ENCODE results near the gene HSPA12A. TPM values are rescaled to one million over a fixed set of nuclear protein-coding genes. Genes with fewer than 3 reads are reported as not detected.

Gene HSPA12A
- total RNA-seq, result 1.7 TPM
- polyA plus RNA-seq, result 4.4 TPM
- long read RNA-seq, donor 1, full-length matches to known transcripts, result 1 of 1 reads
- long read RNA-seq, donor 1, partial matches to known transcripts, result 0 of 1 reads
- long read RNA-seq, donor 1, other reads (novel, unspliced or antisense), result 0 of 1 reads
- long read RNA-seq, donor 2, result 0 reads
- long read RNA-seq, donor 3, result 0 reads
- long read RNA-seq, donor 4, result 0 reads
- long read RNA-seq, donor 5, full-length matches to known transcripts, result 1 of 1 reads
- long read RNA-seq, donor 5, partial matches to known transcripts, result 0 of 1 reads
- long read RNA-seq, donor 5, other reads (novel, unspliced or antisense), result 0 of 1 reads
- long read RNA-seq, donor 6, result 0 reads
- long read RNA-seq, donor 7, result 0 reads
- long read RNA-seq, donor 8, result 0 reads
- long read RNA-seq, donor 9, result 0 reads
- long read RNA-seq, donor 10, result 0 reads

- peak within 1 kb of the TSS; percentile 8 to 53 for H3K4me3 ChIP-seq (ENCODE audit: low read length in 2 of 2)
- peak within 1 kb of the TSS in 1 of 2 donors; percentile 60 for H3K27ac ChIP-seq (ENCODE audit: low read depth in 1 of 2, low read length in 1 of 2)
- WGBS, result 1% methylated on average over 114 of the region's 114 CpGs
- H3K27me3 ChIP-seq (ENCODE audit: control insufficient read depth in 2 of 2, insufficient read depth in 1 of 2, low read length in 1 of 2), result peaks cover 60 to 83% of the 10 kb centered on the region in 2 donors
- no peaks in the 10 kb centered on the region for H3K4me1 ChIP-seq (ENCODE audit: control insufficient read depth in 2 of 2, insufficient read depth in 2 of 2, low read length in 2 of 2)
- no peaks in the 10 kb centered on the region for H3K36me3 ChIP-seq (ENCODE audit: control insufficient read depth in 2 of 2, insufficient read depth in 2 of 2, low read length in 1 of 2)
- no peaks in the 10 kb centered on the region for H3K9me3 ChIP-seq (ENCODE audit: control insufficient read depth in 2 of 2, insufficient read depth in 1 of 2, low read length in 1 of 2)
- DNase-seq (ENCODE audit: low read depth in 6 of 9, low spot score in 9 of 9), result peak in 3 of 9 donors; percentile 10 to 34 (median 25)
Measured at GRCh38 chr10:116742367-116743265, at the start of gene HSPA12A. Gene HSPA12A (minus strand): TSS chr10:116742566. CDS start chr10:116742469, 97 bp downstream.

- no peak overlapping the region for H3K27ac ChIP-seq (ENCODE audit: low read depth in 1 of 2, low read length in 1 of 2)
- H3K4me3 ChIP-seq (ENCODE audit: low read length in 2 of 2), result no peak overlapping the region
- no peak for DNase-seq (ENCODE audit: low read depth in 6 of 9, low spot score in 9 of 9)
- H3K4me1 ChIP-seq (ENCODE audit: control insufficient read depth in 2 of 2, insufficient read depth in 2 of 2, low read length in 2 of 2), result peaks cover 0 to 5% of the 10 kb centered on the region in 2 donors
- 98% methylated on average over 2 of the region's 2 CpGs for WGBS
- H3K9me3 ChIP-seq (ENCODE audit: control insufficient read depth in 2 of 2, insufficient read depth in 1 of 2, low read length in 1 of 2), result no peaks in the 10 kb centered on the region
- peaks cover 5 to 11% of the 10 kb centered on the region in 2 donors for H3K27me3 ChIP-seq (ENCODE audit: control insufficient read depth in 2 of 2, insufficient read depth in 1 of 2, low read length in 1 of 2)
- H3K36me3 ChIP-seq (ENCODE audit: control insufficient read depth in 2 of 2, insufficient read depth in 2 of 2, low read length in 1 of 2), result no peaks in the 10 kb centered on the region
Measured at GRCh38 chr10:116791241-116791640, 48.9 kb upstream of the HSPA12A start.

GRCh38 chr10:116787893-116788665 is 45.7 kb upstream of the HSPA12A start:
- Histone ChIP-seq H3K36me3 (ENCODE audit: control insufficient read depth in 2 of 2, insufficient read depth in 2 of 2, low read length in 1 of 2) (no peaks in the 10 kb centered on the region), H3K4me3 (ENCODE audit: low read length in 2 of 2) (no peak overlapping the region), H3K9me3 (ENCODE audit: control insufficient read depth in 2 of 2, insufficient read depth in 1 of 2, low read length in 1 of 2) (no peaks in the 10 kb centered on the region), H3K27me3 (ENCODE audit: control insufficient read depth in 2 of 2, insufficient read depth in 1 of 2, low read length in 1 of 2) (peaks cover 5 to 15% of the 10 kb centered on the region in 2 donors), H3K27ac (ENCODE audit: low read depth in 1 of 2, low read length in 1 of 2) (no peak overlapping the region), H3K4me1 (ENCODE audit: control insufficient read depth in 2 of 2, insufficient read depth in 2 of 2, low read length in 2 of 2) (peaks cover 0 to 5% of the 10 kb centered on the region in 2 donors)
- peak; percentile 36 to 78 (median 52) for DNase-seq (ENCODE audit: low read depth in 6 of 9, low spot score in 9 of 9)
- 3% methylated on average over 29 of the region's 29 CpGs for WGBS

- H3K36me3 ChIP-seq (ENCODE audit: control insufficient read depth in 2 of 2, insufficient read depth in 2 of 2, low read length in 1 of 2), result no peaks in the 10 kb centered on the region
- peaks cover 5 to 15% of the 10 kb centered on the region in 2 donors for H3K27me3 ChIP-seq (ENCODE audit: control insufficient read depth in 2 of 2, insufficient read depth in 1 of 2, low read length in 1 of 2)
- DNase-seq (ENCODE audit: low read depth in 6 of 9, low spot score in 9 of 9), result no peak
- H3K4me1 ChIP-seq (ENCODE audit: control insufficient read depth in 2 of 2, insufficient read depth in 2 of 2, low read length in 2 of 2), result peaks cover 0 to 5% of the 10 kb centered on the region in 2 donors
- no peaks in the 10 kb centered on the region for H3K9me3 ChIP-seq (ENCODE audit: control insufficient read depth in 2 of 2, insufficient read depth in 1 of 2, low read length in 1 of 2)
- WGBS, result 67% methylated on average over 8 of the region's 8 CpGs
- H3K4me3 ChIP-seq (ENCODE audit: low read length in 2 of 2), result no peak overlapping the region
- H3K27ac ChIP-seq (ENCODE audit: low read depth in 1 of 2, low read length in 1 of 2), result no peak overlapping the region
Measured at GRCh38 chr10:116787053-116787659, 44.8 kb upstream of the HSPA12A start.

GRCh38 chr10:116785867-116786266 is 43.5 kb upstream of the HSPA12A start:
- 96% methylated on average over 8 of the region's 8 CpGs for WGBS
- no peak overlapping the region for H3K27ac ChIP-seq (ENCODE audit: low read depth in 1 of 2, low read length in 1 of 2)
- DNase-seq (ENCODE audit: low read depth in 6 of 9, low spot score in 9 of 9), result no peak
- H3K4me1 ChIP-seq (ENCODE audit: control insufficient read depth in 2 of 2, insufficient read depth in 2 of 2, low read length in 2 of 2), result peaks cover 0 to 5% of the 10 kb centered on the region in 2 donors
- peaks cover 5 to 13% of the 10 kb centered on the region in 2 donors for H3K27me3 ChIP-seq (ENCODE audit: control insufficient read depth in 2 of 2, insufficient read depth in 1 of 2, low read length in 1 of 2)
- H3K36me3 ChIP-seq (ENCODE audit: control insufficient read depth in 2 of 2, insufficient read depth in 2 of 2, low read length in 1 of 2), result no peaks in the 10 kb centered on the region
- H3K4me3 ChIP-seq (ENCODE audit: low read length in 2 of 2), result no peak overlapping the region
- H3K9me3 ChIP-seq (ENCODE audit: control insufficient read depth in 2 of 2, insufficient read depth in 1 of 2, low read length in 1 of 2), result no peaks in the 10 kb centered on the region

GRCh38 chr10:116785282-116785681 is 42.9 kb upstream of the HSPA12A start:
- Histone ChIP-seq H3K36me3 (ENCODE audit: control insufficient read depth in 2 of 2, insufficient read depth in 2 of 2, low read length in 1 of 2) (no peaks in the 10 kb centered on the region), H3K27me3 (ENCODE audit: control insufficient read depth in 2 of 2, insufficient read depth in 1 of 2, low read length in 1 of 2) (peaks cover 5 to 13% of the 10 kb centered on the region in 2 donors), H3K4me1 (ENCODE audit: control insufficient read depth in 2 of 2, insufficient read depth in 2 of 2, low read length in 2 of 2) (peaks cover 0 to 5% of the 10 kb centered on the region in 2 donors), H3K27ac (ENCODE audit: low read depth in 1 of 2, low read length in 1 of 2) (no peak overlapping the region), H3K9me3 (ENCODE audit: control insufficient read depth in 2 of 2, insufficient read depth in 1 of 2, low read length in 1 of 2) (no peaks in the 10 kb centered on the region), H3K4me3 (ENCODE audit: low read length in 2 of 2) (no peak overlapping the region)
- DNase-seq (ENCODE audit: low read depth in 6 of 9, low spot score in 9 of 9), result no peak
- WGBS, result 95% methylated on average over 11 of the region's 11 CpGs

- WGBS, result 92% methylated on average over 7 of the region's 7 CpGs
- peaks cover 0 to 5% of the 10 kb centered on the region in 2 donors for H3K4me1 ChIP-seq (ENCODE audit: control insufficient read depth in 2 of 2, insufficient read depth in 2 of 2, low read length in 2 of 2)
- H3K36me3 ChIP-seq (ENCODE audit: control insufficient read depth in 2 of 2, insufficient read depth in 2 of 2, low read length in 1 of 2), result no peaks in the 10 kb centered on the region
- no peak for DNase-seq (ENCODE audit: low read depth in 6 of 9, low spot score in 9 of 9)
- peaks cover 3 to 13% of the 10 kb centered on the region in 2 donors for H3K27me3 ChIP-seq (ENCODE audit: control insufficient read depth in 2 of 2, insufficient read depth in 1 of 2, low read length in 1 of 2)
- H3K4me3 ChIP-seq (ENCODE audit: low read length in 2 of 2), result no peak overlapping the region
- H3K9me3 ChIP-seq (ENCODE audit: control insufficient read depth in 2 of 2, insufficient read depth in 1 of 2, low read length in 1 of 2), result no peaks in the 10 kb centered on the region
- no peak overlapping the region for H3K27ac ChIP-seq (ENCODE audit: low read depth in 1 of 2, low read length in 1 of 2)
Measured at GRCh38 chr10:116784651-116785050, 42.3 kb upstream of the HSPA12A start.

- H3K4me3 ChIP-seq (ENCODE audit: low read length in 2 of 2), result no peak overlapping the region
- H3K36me3 ChIP-seq (ENCODE audit: control insufficient read depth in 2 of 2, insufficient read depth in 2 of 2, low read length in 1 of 2), result no peaks in the 10 kb centered on the region
- WGBS, result 97% methylated on average over 3 of the region's 3 CpGs
- DNase-seq (ENCODE audit: low read depth in 6 of 9, low spot score in 9 of 9), result no peak
- no peak overlapping the region for H3K27ac ChIP-seq (ENCODE audit: low read depth in 1 of 2, low read length in 1 of 2)
- no peaks in the 10 kb centered on the region for H3K9me3 ChIP-seq (ENCODE audit: control insufficient read depth in 2 of 2, insufficient read depth in 1 of 2, low read length in 1 of 2)
- H3K27me3 ChIP-seq (ENCODE audit: control insufficient read depth in 2 of 2, insufficient read depth in 1 of 2, low read length in 1 of 2), result peaks cover 0 to 13% of the 10 kb centered on the region in 2 donors
- peaks cover 0 to 5% of the 10 kb centered on the region in 2 donors for H3K4me1 ChIP-seq (ENCODE audit: control insufficient read depth in 2 of 2, insufficient read depth in 2 of 2, low read length in 2 of 2)
Measured at GRCh38 chr10:116784035-116784434, 41.7 kb upstream of the HSPA12A start.

All from thymus (tissue), 14 donors.